ENCODE measurements around the gene MTCH1. TPM values are rescaled to one million over a fixed set of nuclear protein-coding genes. Genes with fewer than 3 reads are reported as not detected.

MTCH1 gene
- total RNA-seq, 1 donor from 2014 or later, result 144 TPM

- Histone ChIP-seq H4K20me1 (ENCODE audit: low read depth) (no peaks in the 10 kb centered on the region), H3K79me2 (ENCODE audit: low read depth) (no peaks in the 10 kb centered on the region), H3K9me3 (ENCODE audit: low read depth) (no peaks in the 10 kb centered on the region), H3K4me3 (no peak overlapping the region), H3K27me3 (no peaks in the 10 kb centered on the region), H3K27ac (no peak overlapping the region), H3K36me3 (no peaks in the 10 kb centered on the region), H2AFZ (replicated peaks) (no peak overlapping the region), H3K9ac (no peak overlapping the region), H3K4me2 (no peak overlapping the region), H3K4me1 (peaks cover 4% of the 10 kb centered on the region), H3F3A (ENCODE audit: low read depth) (peaks cover 11% of the 10 kb centered on the region)
- Mint-ChIP-seq H3K4me1 (peaks cover 19% of the 10 kb centered on the region), H3K27me3 (ENCODE audit: insufficient read depth, low read depth) (peaks cover 6% of the 10 kb centered on the region), H3K27ac (no peak overlapping the region), H3K9me3 (no peaks in the 10 kb centered on the region), H3K4me3 (no peak overlapping the region), H3K36me3 (peaks cover 2% of the 10 kb centered on the region)
- DNase-seq (ENCODE audit: low spot score), result no peak
- TF ChIP-seq EZH2phosphoT487 (IDR thresholded peaks at IDR 0.05) (no peak), EZH2 (IDR thresholded peaks at IDR 0.05) (no peak), CTCF (IDR thresholded peaks at IDR 0.05) (no peak)
Observed at GRCh38 chr6:36961441-36962435, 24.3 kb downstream of the MTCH1 start.

- no peaks in the 10 kb centered on the region for H4K20me1 ChIP-seq (ENCODE audit: low read depth)
- H3K27me3 Mint-ChIP-seq (ENCODE audit: insufficient read depth, low read depth), result peaks cover 6% of the 10 kb centered on the region
- no peak overlapping the region for H3K9ac ChIP-seq
- H3K4me2 ChIP-seq, result no peak overlapping the region
- no peak overlapping the region for H2AFZ ChIP-seq (replicated peaks)
- H3K36me3 ChIP-seq, result no peaks in the 10 kb centered on the region
- H3K4me3 ChIP-seq, result no peak overlapping the region
- H3K9me3 ChIP-seq (ENCODE audit: low read depth), result no peaks in the 10 kb centered on the region
- H3F3A ChIP-seq (ENCODE audit: low read depth), result peaks cover 8% of the 10 kb centered on the region
- no peaks in the 10 kb centered on the region for H3K27me3 ChIP-seq
- no peaks in the 10 kb centered on the region for H3K79me2 ChIP-seq (ENCODE audit: low read depth)
- H3K27ac ChIP-seq, result no peak overlapping the region
- H3K9me3 Mint-ChIP-seq, result no peaks in the 10 kb centered on the region
- H3K27ac Mint-ChIP-seq, result no peak overlapping the region
- TF ChIP-seq EZH2phosphoT487 (IDR thresholded peaks at IDR 0.05) (no peak), EZH2 (IDR thresholded peaks at IDR 0.05) (no peak), CTCF (IDR thresholded peaks at IDR 0.05) (no peak)
- no peak overlapping the region for H3K4me3 Mint-ChIP-seq
- no peaks in the 10 kb centered on the region for H3K36me3 Mint-ChIP-seq
- DNase-seq (ENCODE audit: low spot score), result no peak
- H3K4me1 ChIP-seq, result peaks cover 4% of the 10 kb centered on the region
- peaks cover 19% of the 10 kb centered on the region for H3K4me1 Mint-ChIP-seq
Observed at GRCh38 chr6:36959555-36960250, 26.3 kb downstream of the MTCH1 start.

GRCh38 chr6:36958775-36959554, 27.0 kb downstream of the MTCH1 start:
- Histone ChIP-seq H3K27me3 (no peaks in the 10 kb centered on the region), H3K4me1 (peaks cover 4% of the 10 kb centered on the region), H3K36me3 (no peaks in the 10 kb centered on the region), H3K27ac (no peak overlapping the region), H3K4me3 (no peak overlapping the region), H3K79me2 (ENCODE audit: low read depth) (no peaks in the 10 kb centered on the region), H4K20me1 (ENCODE audit: low read depth) (no peaks in the 10 kb centered on the region), H2AFZ (replicated peaks) (no peak overlapping the region), H3F3A (ENCODE audit: low read depth) (peaks cover 8% of the 10 kb centered on the region), H3K9ac (no peak overlapping the region), H3K4me2 (no peak overlapping the region), H3K9me3 (ENCODE audit: low read depth) (no peaks in the 10 kb centered on the region)
- Mint-ChIP-seq H3K36me3 (no peaks in the 10 kb centered on the region), H3K4me3 (no peak overlapping the region), H3K4me1 (peaks cover 17% of the 10 kb centered on the region), H3K27me3 (ENCODE audit: insufficient read depth, low read depth) (peaks cover 6% of the 10 kb centered on the region), H3K27ac (no peak overlapping the region), H3K9me3 (no peaks in the 10 kb centered on the region)
- TF ChIP-seq EZH2phosphoT487 (IDR thresholded peaks at IDR 0.05) (no peak), EZH2 (IDR thresholded peaks at IDR 0.05) (no peak), CTCF (IDR thresholded peaks at IDR 0.05) (no peak)
- no peak for DNase-seq (ENCODE audit: low spot score)
